OCI-M2 (cell line): Measurements from ENCODE around the gene FKBP11.
A peak's percentile ranks its signal among the peaks of the same experiment; 100 is the strongest.
"Not testable (repeated sequence)": the region's sequence is repeated elsewhere in the genome, so short reads cannot be mapped to it uniquely, and the experiment has no call there.

ENCODE experiments used
- DNase-seq: peaks from one replicate; lab custom pipeline; 2025; ENCODE audit not compliant: unreplicated experiment; lab: John Stamatoyannopoulos, UW

FKBP11 gene

GRCh38 chr12:48917857-48918537, 7.3 kb downstream of the FKBP11 start:
- DNase-seq: no peak

GRCh38 chr12:48910196-48910595, 15.1 kb downstream of the FKBP11 start:
- DNase-seq: no peak

- not testable (repeated sequence) for DNase-seq
These were observed 15.6 kb downstream of the FKBP11 start for GRCh38 chr12:48909698-48910097.

- no peak for DNase-seq
These were observed 18.0 kb downstream of the FKBP11 start for GRCh38 chr12:48907245-48907644.

GRCh38 chr12:48903982-48904411, 21.3 kb downstream of the FKBP11 start:
- DNase-seq: no peak

GRCh38 chr12:48903363-48903981, 21.8 kb downstream of the FKBP11 start:
- no peak for DNase-seq

- DNase-seq: no peak
These were observed 24.0 kb downstream of the FKBP11 start for GRCh38 chr12:48901278-48901677.

GRCh38 chr12:48899651-48900050, 25.6 kb downstream of the FKBP11 start:
- no peak for DNase-seq

- DNase-seq: no peak
These were observed 31.0 kb downstream of the FKBP11 start for GRCh38 chr12:48894271-48894670.

GRCh38 chr12:48890657-48891418, 34.5 kb downstream of the FKBP11 start:
- DNase-seq: peak; percentile 33

GRCh38 chr12:48889679-48890078, 35.6 kb downstream of the FKBP11 start:
- no peak for DNase-seq

- no peak for DNase-seq
These were observed 41.8 kb downstream of the FKBP11 start for GRCh38 chr12:48883305-48884161.

GRCh38 chr12:48882972-48883304, 42.4 kb downstream of the FKBP11 start:
- DNase-seq: no peak

GRCh38 chr12:48882315-48882687, 43.0 kb downstream of the FKBP11 start:
- DNase-seq: no peak

- DNase-seq: no peak
These were observed 43.5 kb downstream of the FKBP11 start for GRCh38 chr12:48881686-48882314.

GRCh38 chr12:48880647-48881046, 44.6 kb downstream of the FKBP11 start:
- no peak for DNase-seq

- no peak for DNase-seq
These were observed 46.7 kb downstream of the FKBP11 start for GRCh38 chr12:48878548-48878947.

- DNase-seq: no peak
These were observed 49.3 kb downstream of the FKBP11 start for GRCh38 chr12:48875944-48876515.

- not testable (repeated sequence) for DNase-seq
These were observed 51.8 kb downstream of the FKBP11 start for GRCh38 chr12:48873534-48873933.

GRCh38 chr12:48873096-48873495, 52.2 kb downstream of the FKBP11 start:
- DNase-seq: no peak
